C4-2B (cell line): ENCODE results near the gene MYCBPAP.
A peak's percentile ranks its signal among the peaks of the same experiment; 100 is the strongest.
"Not testable (repeated sequence)": the region's sequence is repeated elsewhere in the genome, so short reads cannot be mapped to it uniquely, and the experiment has no call there.

Experiments
- H3K27ac ChIP-seq: fragments of 450-650 bp; 2 replicates; pipeline ENCODE4 v1.5.1; 2017
- ZFX ChIP-seq: fragments of 450-650 bp; IDR thresholded peaks from 2 replicates; pipeline ENCODE4 v1.6.1; 2017
- TF ChIP-seq, protein P1 (sequence below): fragments of 450-650 bp; conservative IDR thresholded peaks from 2 replicates; pipeline ENCODE4 v1.5.1; 2017; ENCODE audit warnings: mild to moderate bottlenecking

MYCBPAP gene

DNA sequence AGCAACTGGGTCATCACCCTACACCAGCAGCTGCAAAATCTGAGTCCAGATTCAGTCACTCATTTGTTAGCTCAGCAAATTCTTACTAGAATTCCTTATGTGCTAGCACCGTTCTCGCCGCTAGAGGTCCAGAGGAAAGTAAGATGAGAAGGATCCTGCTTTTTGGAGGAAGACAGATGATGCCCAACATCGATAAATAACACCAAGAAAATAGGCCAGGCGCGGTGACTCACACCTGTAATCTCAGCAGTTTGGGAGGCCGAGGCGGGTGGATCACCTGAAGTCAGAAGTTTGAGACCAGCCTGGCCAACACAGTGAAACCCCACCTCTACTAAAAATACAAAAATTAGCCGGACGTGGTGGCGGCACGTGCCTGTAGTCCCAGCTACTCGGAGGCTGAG lies 35.5 kb upstream of the MYCBPAP start:
- H3K27ac ChIP-seq, result not testable (repeated sequence)
- TF ChIP-seq, protein P1, sequence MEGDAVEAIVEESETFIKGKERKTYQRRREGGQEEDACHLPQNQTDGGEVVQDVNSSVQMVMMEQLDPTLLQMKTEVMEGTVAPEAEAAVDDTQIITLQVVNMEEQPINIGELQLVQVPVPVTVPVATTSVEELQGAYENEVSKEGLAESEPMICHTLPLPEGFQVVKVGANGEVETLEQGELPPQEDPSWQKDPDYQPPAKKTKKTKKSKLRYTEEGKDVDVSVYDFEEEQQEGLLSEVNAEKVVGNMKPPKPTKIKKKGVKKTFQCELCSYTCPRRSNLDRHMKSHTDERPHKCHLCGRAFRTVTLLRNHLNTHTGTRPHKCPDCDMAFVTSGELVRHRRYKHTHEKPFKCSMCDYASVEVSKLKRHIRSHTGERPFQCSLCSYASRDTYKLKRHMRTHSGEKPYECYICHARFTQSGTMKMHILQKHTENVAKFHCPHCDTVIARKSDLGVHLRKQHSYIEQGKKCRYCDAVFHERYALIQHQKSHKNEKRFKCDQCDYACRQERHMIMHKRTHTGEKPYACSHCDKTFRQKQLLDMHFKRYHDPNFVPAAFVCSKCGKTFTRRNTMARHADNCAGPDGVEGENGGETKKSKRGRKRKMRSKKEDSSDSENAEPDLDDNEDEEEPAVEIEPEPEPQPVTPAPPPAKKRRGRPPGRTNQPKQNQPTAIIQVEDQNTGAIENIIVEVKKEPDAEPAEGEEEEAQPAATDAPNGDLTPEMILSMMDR, result peak; percentile 73

DNA sequence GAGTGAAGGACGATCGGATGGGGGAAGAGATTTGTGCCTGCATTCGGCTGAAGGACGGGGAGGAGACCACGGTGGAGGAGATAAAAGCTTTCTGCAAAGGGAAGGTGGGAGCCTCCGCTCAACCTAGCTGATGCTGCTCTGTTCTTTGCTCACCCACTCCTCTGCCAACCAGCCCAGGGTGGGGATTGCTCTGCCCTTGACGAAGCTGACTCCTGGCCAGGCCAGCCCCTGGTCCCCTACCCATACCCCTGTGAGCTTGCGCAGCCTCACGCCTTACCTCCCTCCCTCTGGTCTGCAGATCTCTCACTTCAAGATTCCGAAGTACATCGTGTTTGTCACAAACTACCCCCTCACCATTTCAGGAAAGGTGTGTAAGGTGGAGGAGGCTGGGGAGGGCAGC lies 34.3 kb upstream of the MYCBPAP start:
- H3K27ac ChIP-seq, result no peak overlapping the region
- TF ChIP-seq ZFX, result no peak
- TF ChIP-seq, protein P1, result no peak

DNA sequence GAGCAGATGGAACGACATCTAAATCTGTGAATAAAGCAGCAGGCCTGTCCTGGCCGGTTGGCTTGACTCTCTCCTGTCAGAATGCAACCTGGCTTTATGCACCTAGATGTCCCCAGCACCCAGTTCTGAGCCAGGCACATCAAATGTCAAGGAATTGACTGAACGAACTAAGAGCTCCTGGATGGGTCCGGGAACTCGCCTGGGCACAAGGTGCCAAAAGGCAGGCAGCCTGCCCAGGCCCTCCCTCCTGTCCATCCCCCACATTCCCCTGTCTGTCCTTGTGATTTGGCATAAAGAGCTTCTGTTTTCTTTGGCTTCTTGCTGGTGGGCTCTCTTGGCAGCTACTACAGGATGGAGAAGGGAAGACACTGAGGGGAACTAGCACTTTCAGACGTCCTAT lies 33.7 kb upstream of the MYCBPAP start:
- TF ChIP-seq, protein P1, result no peak
- TF ChIP-seq ZFX, result no peak
- no peak overlapping the region for H3K27ac ChIP-seq

DNA sequence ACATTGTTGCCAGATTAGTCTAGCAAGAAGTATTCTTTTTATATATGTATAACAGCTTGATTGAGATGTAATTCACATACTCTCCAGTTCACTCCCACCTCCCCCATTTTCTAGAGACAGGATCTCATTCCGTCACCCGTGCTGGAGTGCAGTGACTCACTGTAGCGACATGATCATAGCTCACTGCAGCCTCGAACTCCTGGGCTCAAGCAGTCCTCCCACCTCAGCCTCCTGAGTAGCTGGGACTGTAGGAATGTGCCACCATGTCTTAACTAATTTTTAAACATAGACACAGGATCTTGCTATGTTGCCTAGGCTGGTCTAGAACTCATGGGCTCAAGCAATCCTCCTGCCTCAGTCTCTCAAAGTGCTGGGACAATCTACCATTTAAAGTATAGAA lies 32.9 kb upstream of the MYCBPAP start:
- no peak overlapping the region for H3K27ac ChIP-seq
- no peak for TF ChIP-seq ZFX
- TF ChIP-seq, protein P1, result no peak

DNA sequence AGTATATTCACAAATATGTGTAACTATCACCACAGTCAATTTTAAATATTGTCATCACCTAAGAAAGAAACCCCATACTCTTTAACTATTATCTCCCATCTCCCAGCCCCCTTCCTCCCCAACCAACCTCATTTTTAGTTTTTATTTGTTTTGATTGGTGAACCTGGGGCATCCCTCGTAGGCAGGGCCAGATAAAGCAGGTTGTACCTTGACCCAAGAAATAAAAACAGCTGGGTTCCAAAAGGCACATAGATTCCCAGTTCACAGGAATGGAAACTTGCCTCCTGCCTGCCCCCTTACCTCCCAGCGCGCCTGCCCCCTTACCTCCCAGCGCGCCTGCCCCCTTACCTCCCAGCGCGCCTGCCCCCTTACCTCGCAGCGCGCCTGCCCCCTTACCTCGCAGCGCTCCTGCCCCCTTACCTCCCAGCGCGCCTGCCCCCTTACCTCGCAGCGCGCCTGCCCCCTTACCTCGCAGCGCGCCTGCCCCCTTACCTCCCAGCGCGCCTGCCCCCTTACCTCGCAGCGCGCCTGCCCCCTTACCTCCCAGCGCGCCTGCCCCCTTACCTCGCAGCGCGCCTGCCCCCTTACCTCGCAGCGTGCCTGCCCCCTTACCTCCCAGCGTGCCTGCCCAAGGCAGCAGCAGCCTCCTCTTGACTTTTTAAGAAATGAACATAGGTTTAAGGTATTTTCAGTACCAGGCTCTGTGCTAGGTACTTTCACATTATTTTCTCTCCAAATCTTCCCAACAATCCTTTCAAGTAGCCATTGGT lies 32.3 kb upstream of the MYCBPAP start:
- not testable (repeated sequence) for H3K27ac ChIP-seq

DNA sequence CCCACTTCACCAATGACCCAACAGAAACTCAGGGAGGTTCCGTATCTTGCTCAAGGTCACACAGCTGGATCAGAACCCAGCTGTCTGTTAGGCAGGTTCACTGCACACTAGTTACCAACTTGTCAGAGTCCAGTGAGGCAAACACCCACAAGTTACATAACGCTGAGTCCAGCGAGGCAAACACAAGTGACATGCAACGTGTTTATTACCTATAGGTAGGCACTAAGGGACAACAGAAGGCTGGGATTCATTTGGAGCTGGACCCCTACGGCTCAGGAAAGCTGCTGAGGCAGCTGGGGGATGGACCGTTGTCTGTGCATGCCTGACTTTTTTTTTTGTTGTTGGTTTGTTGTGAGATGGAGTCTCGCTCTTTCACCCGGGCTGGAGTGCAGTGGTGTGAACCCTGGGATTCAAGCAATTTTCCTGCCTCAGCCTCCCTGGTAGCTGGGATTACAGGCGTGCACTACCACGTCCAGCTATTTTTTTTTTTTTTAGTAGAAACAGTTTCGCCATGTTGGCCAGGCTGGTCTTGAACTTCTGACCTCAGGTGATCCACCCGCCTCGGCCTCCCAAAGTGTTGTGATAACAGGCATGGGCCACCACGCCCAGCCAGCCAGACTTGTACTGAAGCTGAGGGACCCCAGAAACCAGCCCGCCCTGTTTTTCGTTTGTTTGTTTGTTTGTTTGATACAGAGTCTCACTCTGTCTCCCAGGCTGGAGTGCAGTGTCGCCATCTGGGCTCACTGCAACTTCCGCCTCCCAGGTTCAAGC lies 31.5 kb upstream of the MYCBPAP start:
- H3K27ac ChIP-seq, result no peak overlapping the region; the same call in 1 of the 2 replicates
- TF ChIP-seq, protein P1, result no peak
- no peak for TF ChIP-seq ZFX

DNA sequence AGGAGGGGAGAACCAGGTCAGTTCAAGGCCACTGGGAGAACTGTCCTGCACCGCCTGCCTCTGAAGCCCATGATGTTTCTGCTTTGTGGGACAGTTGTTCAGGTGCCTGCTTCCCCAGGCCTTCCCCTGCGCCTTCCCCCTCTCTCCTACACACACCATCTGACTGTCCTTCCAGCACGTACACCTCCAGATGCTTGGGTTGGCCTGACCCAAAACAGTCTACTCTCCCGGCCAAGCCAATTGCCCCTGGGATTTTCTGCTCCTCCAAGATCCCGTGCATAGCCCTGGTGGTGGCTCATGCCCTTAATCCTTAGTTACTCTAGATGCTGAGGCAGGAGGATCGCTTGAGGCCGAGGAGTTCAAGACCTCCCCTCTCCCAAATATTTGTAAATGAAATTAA lies 30.3 kb upstream of the MYCBPAP start:
- H3K27ac ChIP-seq, result peak overlapping the region; percentile 89
- TF ChIP-seq, protein P1, result no peak
- TF ChIP-seq ZFX, result no peak
